Heart left ventricle (tissue), 16 donors: Measurements from ENCODE around the gene ANKRD40CL. TPM values are rescaled to one million over a fixed set of nuclear protein-coding genes. Genes with fewer than 3 reads are reported as not detected.
A peak's percentile ranks its signal among the peaks of the same experiment; 100 is the strongest.
"Not testable (repeated sequence)": the region's sequence is repeated elsewhere in the genome, so short reads cannot be mapped to it uniquely, and the experiment has no call there.

Source experiments
- ATAC-seq, 4 donors: fragments of 200-7000 bp; cut with Tn5 transposase; one replicate each; pipeline ENCODE4 v1.9.1; 2020 to 2022; ENCODE audit warnings: moderate library complexity in 4 of 4, mild to moderate bottlenecking in 3 of 4, moderate number of reproducible peaks in 1 of 4
- DNase-seq, 5 donors: peaks; one replicate each; pipeline ENCODE4 v3.0.0-alpha.2; 2020
- H3K27ac ChIP-seq, 12 donors: fragments of 200-600 bp; sonication (generic) in 4 of 12; one replicate each; pipeline versions ENCODE4 v1.5.0 to v1.8.0; 2016 to 2022; ENCODE audit warnings: mild to moderate bottlenecking in 2 of 12
- H3K27me3 ChIP-seq, 9 donors: fragments of 200-600 bp; sonication (generic) in 2 of 9; one replicate each; pipeline versions ENCODE4 v1.5.1 to v1.8.0; 2016 to 2022; ENCODE audit warnings: mild to moderate bottlenecking in 3 of 9
- H3K36me3 ChIP-seq, 9 donors: fragments of 200-600 bp; sonication (generic) in 2 of 9; one replicate each; pipeline versions ENCODE4 v1.5.0 to v1.8.0; 2018 to 2022; ENCODE audit warnings: mild to moderate bottlenecking in 2 of 9
- H3K4me1 ChIP-seq, 12 donors: fragments of 200-600 bp; sonication (generic) in 4 of 12; one replicate each; pipeline versions ENCODE4 v1.5.0 to v1.8.0; 2016 to 2022; ENCODE audit warnings: mild to moderate bottlenecking in 3 of 12
- H3K4me3 ChIP-seq, 12 donors: fragments of 200-600 bp; sonication (generic) in 4 of 12; one replicate each; pipeline versions ENCODE4 v1.5.0 to v1.8.0; 2017 to 2022; ENCODE audit warnings: mild to moderate bottlenecking in 9 of 12, moderate library complexity in 4 of 12
- H3K9me3 ChIP-seq, 12 donors: fragments of 200-600 bp; sonication (generic) in 4 of 12; one replicate each; pipeline versions ENCODE4 v1.5.0 to v1.8.0; 2016 to 2022; ENCODE audit warnings: mild to moderate bottlenecking in 1 of 12
- CTCF ChIP-seq, 12 donors: fragments of 200-600 bp; sonication (generic) in 4 of 12; IDR thresholded peaks; one replicate each; pipeline versions ENCODE4 v1.5.0 to v1.8.0; 2018 to 2022; ENCODE audit warnings: antibody characterized with exemption in 12 of 12, mild to moderate bottlenecking in 5 of 12
- POLR2A ChIP-seq, 2 donors: fragments of 450-650 bp; IDR thresholded peaks; one replicate each; pipeline ENCODE4 v1.6.1; 2017; ENCODE audit warnings: antibody characterized with exemption in 2 of 2, mild to moderate bottlenecking in 2 of 2, moderate library complexity in 2 of 2
- WGBS, 4 donors: extraction: QIAGEN DNeasy Blood & Tissue Kit in 2 of 4; methylation state at CpG; one replicate each; pipeline versions ENCODE4 v1.1.5 to v1.1.7; 2013 to 2018; 5-methylcytosine and 5-hydroxymethylcytosine counted together
- intact Hi-C, 10 donors: fragments of 100-400 bp; cut with DNase I; formaldehyde crosslinking; loops; one replicate each; pipeline versions ENCODE4 v1.11.1 to v1.14.2; 2022
- polyA plus RNA-seq, 2 donors: library from polyadenylated mRNA; stranded (reverse); fragments of 200-250 nt; gene quantifications; one replicate each; pipeline ENCODE4 v1.2.3, GENCODE V29; 2013
- total RNA-seq, 9 donors: library from RNA; depleted of rRNA in 2 of 9; stranded (reverse); fragments of >200 nt in 2 of 9; fragmentation: NEBNext Ultra II Directional in 3 of 9; extraction: Animal tissue kit (Norgen Biotek cat#: 25700) in 3 of 9; gene quantifications; one replicate each; pipeline versions ENCODE4 v1.1.0 to v1.2.4, GENCODE V29; 2016 to 2023
- donor health status: ischemic (EF 13 %, LVEDD 7.1; RV severe dilation, severe dysfunction).
- donor health status: healthy with polysubstance abuse.
- donor health status: DM: no; HTN: yes; CAD: no.
- donor health status: DM: no; HTN: no; CAD: no.
- donor health status: ischemic (EF 25% LVEDD 6.9; RV normal size, moderate dysfunction).
- donor health status: ischemic (EF 25% LVEDD 5.7; RV mildly dilated, moderate dysfunction).
- donor health status: healthy.
- donor health status: DM: yes; HTN: yes; CAD: no.
- donor health status: ischemic (EF 35%, LVEDD 5.7; RV mildly dilated, moderate dysfunction).
- donor health status: nonischemic (EF 11% LVEDD 7.7; RV severe dilation, severe dysfunction).
- donor health status: DM: yes; HTN: yes; CAD: no.
- donor health status: PGD.
- donor health status: ischemic (EF 29% LVEDD 5.4; RV normal size, mild dysfunction).
- donor health status: nonischemic (EF 23%, LVEDD 6.1; RV moderate dilation, normal function).

Gene ANKRD40CL
- total and polyA plus RNA-seq, 11 donors, result not detected

DNA sequence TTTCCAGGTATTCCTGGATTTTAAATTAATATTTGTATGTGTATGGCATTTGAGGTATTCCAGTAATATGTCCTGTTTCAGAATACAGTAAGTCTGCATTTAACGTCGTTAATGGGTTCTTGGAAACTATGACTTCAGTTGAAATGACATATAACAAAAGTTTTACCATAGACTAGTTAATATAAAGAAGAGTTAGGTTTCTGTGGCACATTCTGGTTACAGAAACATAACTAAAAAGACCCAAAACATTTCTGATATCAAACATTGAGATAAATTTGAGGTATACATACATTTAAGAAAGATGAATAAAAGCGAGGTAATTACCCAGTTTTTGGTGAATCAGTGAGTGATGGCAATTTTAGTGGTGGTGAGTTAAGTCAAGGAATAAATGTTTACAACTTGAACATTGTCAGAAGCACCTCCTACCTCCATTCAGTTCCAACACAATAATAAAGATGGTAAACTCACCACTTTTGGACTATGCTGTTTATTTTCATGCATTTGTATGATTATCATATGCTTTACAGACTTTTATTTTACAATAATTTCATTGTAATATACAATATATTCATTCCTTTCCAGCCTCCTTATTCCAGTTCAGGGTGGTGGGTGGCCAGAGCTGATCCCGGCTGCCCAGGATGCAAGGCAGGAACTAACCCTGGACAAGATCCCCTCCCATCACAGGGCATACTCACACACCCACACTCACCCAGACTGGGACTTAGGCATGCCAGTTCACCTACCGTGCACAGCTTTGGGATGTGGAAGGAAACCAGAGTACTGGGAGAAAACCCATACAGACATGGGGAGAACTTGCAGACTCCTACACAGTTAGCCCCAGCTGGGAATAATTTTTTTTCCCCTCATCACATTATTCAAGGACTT lies 38.2 kb downstream of the ANKRD40CL start:
- Histone ChIP-seq H3K4me1 (peaks cover 0 to 86% (median 69%) of the 10 kb centered on the region in 12 donors), H3K27ac (no peak overlapping the region)
- intact Hi-C loops, result no loop called here

DNA sequence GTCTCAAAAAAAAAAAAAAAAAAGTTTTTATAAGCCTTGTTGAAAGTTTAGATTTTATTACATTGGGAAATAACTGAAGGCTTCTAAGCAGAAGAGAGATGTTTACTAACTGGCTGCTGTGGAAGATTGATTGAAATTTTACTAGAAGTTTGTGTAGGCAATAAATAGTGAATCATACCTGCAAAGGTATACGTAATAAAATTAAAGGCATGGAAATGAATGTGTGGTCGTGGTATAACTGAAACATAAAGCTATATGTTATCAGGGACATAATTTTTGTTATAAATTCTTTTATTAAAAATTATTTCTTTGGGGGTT lies 39.2 kb downstream of the ANKRD40CL start:
- peaks cover 0 to 2% (median 0%) of the 10 kb centered on the region in 9 donors for H3K36me3 ChIP-seq
- WGBS, 4 donors, result 86 to 91% (median 88%) methylated on average over 2 of the region's 2 CpGs
- H3K4me1 ChIP-seq, result peaks cover 0 to 92% (median 77%) of the 10 kb centered on the region in 12 donors
- intact Hi-C loops, result no loop called here
- H3K9me3 ChIP-seq, result no peaks in the 10 kb centered on the region
- DNase-seq, result no peak
- H3K4me3 ChIP-seq, result no peak overlapping the region
- TF ChIP-seq POLR2A (IDR thresholded peaks at IDR 0.05) (no peak), CTCF (IDR thresholded peaks at IDR 0.05) (no peak)
- ATAC-seq, result no peak
- no peak overlapping the region for H3K27ac ChIP-seq
- H3K27me3 ChIP-seq, result no peaks in the 10 kb centered on the region

More for the DNA sequence above, 38.2 kb downstream of the ANKRD40CL start:
- DNase-seq (no peak), ATAC-seq (peak in 2 of 4 donors; percentile 14 to 47)
- Histone ChIP-seq H3K9me3 (no peaks in the 10 kb centered on the region), H3K36me3 (peaks cover 0 to 2% (median 0%) of the 10 kb centered on the region in 9 donors), H3K27me3 (no peaks in the 10 kb centered on the region), H3K4me3 (no peak overlapping the region)
- 60 to 65% (median 63%) methylated on average over 5 of the region's 5 CpGs for WGBS, 4 donors
- TF ChIP-seq CTCF (IDR thresholded peaks at IDR 0.05) (no peak), POLR2A (IDR thresholded peaks at IDR 0.05) (no peak)

- intact Hi-C loops, result no loop called here
- 61 to 70% (median 66%) methylated on average over 12 of the region's 12 CpGs for WGBS, 4 donors
- no peak overlapping the region for H3K27ac ChIP-seq
- no peaks in the 10 kb centered on the region for H3K9me3 ChIP-seq
- no peaks in the 10 kb centered on the region for H3K36me3 ChIP-seq
- ATAC-seq (peak in 1 of 4 donors; percentile 4), DNase-seq (no peak)
- peaks cover 8 to 95% (median 84%) of the 10 kb centered on the region in 12 donors for H3K4me1 ChIP-seq
- TF ChIP-seq POLR2A (IDR thresholded peaks at IDR 0.05) (no peak), CTCF (IDR thresholded peaks at IDR 0.05) (no peak)
- H3K27me3 ChIP-seq, result no peaks in the 10 kb centered on the region
- H3K4me3 ChIP-seq, result no peak overlapping the region
Observed at GRCh38 chr17:50725769-50726655, 41.3 kb downstream of the ANKRD40CL start.

DNA sequence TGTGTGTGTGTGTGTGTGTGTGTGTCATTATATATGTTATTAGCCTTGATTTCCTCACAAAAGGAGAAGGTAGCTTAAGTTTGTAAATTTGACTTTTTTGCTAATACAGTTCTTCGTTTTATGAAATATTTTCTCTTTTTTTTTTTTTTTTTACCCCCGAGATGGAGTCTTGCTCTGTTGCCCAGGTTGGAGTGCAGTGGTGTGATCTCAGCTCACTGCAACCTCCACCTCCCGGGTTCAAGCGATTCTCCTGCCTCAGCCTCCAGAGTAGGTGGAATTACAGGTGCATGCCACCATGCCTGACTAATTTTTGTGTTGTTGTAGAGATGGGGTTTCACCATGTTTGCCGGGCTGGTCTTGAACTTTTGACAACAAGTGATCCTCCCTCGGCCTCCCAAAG lies 42.7 kb downstream of the ANKRD40CL start:
- WGBS, 4 donors, result 88 to 97% (median 95%) methylated on average over 6 of the region's 6 CpGs
- DNase-seq, H3K27me3 ChIP-seq, H3K4me3 ChIP-seq, ATAC-seq, H3K9me3 ChIP-seq, H3K27ac ChIP-seq, H3K36me3 ChIP-seq, intact Hi-C loops: not testable (repeated sequence)
- peaks cover 8 to 90% (median 76%) of the 10 kb centered on the region in 12 donors for H3K4me1 ChIP-seq
